Stimulated activated CD8-positive, alpha-beta memory T cell treated with anti-CD3 and anti-CD28 coated beads, Interleukin-15, amount 100 ng/mL, for 4 hours (primary cell): ENCODE measurements around the gene MPRIP.
A peak's percentile ranks its signal among the peaks of the same experiment; 100 is the strongest.
"Not testable (repeated sequence)": the region's sequence is repeated elsewhere in the genome, so short reads cannot be mapped to it uniquely, and the experiment has no call there.

Experiments used
- DNase-seq, 2 donors: peaks; one replicate each; pipeline ENCODE4 v3.0.0-alpha.2; 2020; ENCODE audit warnings: low read depth in 2 of 2

MPRIP gene

GRCh38 chr17:17183744-17184143 lies 141.5 kb downstream of the MPRIP start:
- no peak for DNase-seq

- not testable (repeated sequence) for DNase-seq
These were observed 142.9 kb downstream of the MPRIP start for GRCh38 chr17:17184985-17185757.

DNA sequence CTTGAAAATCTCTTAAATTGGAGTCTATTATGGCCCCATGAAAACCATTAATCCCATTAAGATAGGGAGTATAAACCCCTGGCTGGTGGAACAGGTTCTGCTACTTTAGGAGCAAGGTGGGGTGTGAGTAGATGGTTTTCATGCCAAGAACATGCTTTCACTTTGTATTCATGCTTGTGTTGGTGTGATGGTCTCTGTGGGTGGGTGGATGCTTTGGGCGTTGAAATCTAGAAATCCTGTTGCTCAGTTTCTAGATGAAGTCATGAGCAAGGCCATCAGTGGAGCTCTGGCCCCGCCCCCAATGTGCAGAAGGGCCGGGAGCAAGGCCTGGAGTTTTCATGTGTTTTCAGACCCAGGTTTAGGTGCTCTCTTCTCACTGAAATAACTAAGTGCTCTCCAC lies 143.8 kb downstream of the MPRIP start:
- no peak for DNase-seq

- no peak for DNase-seq
These were observed 144.6 kb downstream of the MPRIP start for GRCh38 chr17:17186551-17187505.

- DNase-seq = no peak
These were observed 146.3 kb downstream of the MPRIP start for GRCh38 chr17:17188586-17188985.

DNA sequence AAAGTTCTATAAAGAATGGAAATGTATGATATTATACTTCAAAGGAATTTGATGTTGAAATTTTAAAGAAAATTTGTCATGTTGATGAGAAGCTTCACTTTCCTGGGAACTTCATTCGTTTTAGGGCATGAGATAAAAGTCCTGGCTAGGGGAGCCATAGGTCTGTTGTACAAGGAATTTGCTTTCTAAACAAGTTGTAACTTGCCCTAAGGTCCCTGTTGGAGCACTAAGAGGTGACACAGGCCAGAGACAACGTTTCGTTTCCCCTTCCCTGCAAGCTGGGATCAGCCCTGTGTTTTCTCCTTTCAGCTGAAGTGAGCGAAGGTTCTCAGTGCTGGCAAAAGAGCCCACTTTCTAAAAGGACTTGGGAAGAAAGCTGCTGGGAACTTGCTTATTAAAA lies 147.3 kb downstream of the MPRIP start:
- no peak for DNase-seq

DNA sequence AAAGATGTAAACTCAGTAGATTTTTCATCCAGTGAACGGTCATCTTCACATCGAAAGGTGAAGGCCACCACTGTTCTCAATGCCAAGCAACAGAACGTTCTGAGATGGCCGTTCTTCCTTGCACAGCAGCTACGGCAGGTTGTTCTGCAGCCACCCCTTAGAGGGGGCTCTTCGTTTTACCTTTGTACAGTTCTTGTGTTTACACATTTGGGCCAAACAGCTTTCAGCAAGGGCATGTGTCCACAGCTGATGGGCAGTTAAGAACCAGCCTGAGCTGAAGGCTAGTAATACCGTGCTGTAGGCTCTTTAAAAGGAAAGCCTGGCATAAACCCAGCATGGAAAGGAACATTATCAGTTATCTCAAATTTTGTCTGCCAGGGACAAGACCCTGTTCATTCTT lies 147.9 kb downstream of the MPRIP start:
- DNase-seq = no peak

DNA sequence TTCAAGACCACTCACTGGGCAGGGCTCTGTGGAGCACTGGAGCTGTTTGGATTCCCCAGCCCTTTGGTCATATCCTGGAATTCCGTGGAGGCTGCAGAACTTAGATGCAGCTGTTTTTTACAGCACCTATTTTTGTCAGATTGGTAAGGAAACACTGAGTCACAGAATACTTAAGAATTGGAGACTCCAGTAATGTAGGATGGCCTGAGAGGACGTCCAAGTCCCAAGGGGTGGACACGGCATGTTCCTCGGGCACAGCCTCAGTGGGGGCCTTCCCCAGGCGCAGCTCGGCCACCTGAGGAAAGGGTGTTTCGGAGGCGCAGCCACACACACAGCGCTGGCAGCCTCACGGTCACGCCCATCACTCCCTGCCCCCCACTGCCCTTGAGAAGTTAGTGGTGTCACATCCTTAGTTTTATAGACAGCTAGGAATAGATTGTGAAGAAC lies 149.1 kb downstream of the MPRIP start:
- no peak for DNase-seq

DNA sequence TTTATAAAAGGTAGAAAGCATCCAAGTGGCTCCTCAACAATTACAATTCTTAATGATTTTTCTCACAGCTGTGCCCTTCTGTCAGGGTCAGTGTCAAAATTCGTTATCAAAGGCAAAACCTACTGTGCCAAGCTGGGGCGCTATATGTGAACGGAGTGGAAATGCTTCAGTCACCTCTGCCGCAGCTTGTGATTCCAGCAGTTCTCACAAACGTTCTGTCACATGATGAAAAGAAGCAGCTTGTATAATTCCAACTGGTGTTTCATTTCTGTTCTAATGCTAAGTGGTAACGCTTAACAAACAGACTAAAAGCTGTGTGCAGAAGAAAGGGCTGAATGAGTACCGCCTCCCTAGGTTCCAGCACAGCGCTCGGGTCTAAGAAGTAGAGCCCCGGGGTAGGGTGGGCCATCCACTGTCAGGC lies 149.7 kb downstream of the MPRIP start:
- DNase-seq = no peak

- not testable (repeated sequence) for DNase-seq
These were observed 153.2 kb downstream of the MPRIP start for GRCh38 chr17:17195466-17195865.

GRCh38 chr17:17196776-17197175 lies 154.5 kb downstream of the MPRIP start:
- DNase-seq = no peak

GRCh38 chr17:17198281-17198680 lies 156.0 kb downstream of the MPRIP start:
- DNase-seq = no peak

- DNase-seq = no peak
These were observed 158.1 kb downstream of the MPRIP start for GRCh38 chr17:17200311-17200710.

DNA sequence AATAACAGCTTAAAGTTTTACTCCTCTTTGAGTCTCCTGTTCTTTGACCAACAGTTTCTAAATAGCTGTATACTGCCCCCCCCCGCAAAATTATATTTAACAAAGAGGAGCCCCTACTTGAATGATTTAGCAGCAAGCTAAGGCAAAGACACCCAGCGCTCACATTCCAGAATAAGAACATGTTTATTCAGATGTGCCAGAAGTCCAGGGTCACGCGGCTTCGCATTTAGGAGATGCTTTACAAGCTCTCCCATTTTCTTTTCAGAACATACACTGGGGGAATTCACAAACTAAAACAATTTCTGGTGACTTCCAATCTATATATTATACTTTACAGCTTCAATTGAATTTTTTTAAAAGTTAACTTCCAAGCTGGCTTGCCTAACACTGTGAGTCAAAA lies 158.6 kb downstream of the MPRIP start:
- DNase-seq = no peak

GRCh38 chr17:17201271-17201670 lies 159.0 kb downstream of the MPRIP start:
- no peak for DNase-seq

GRCh38 chr17:17201907-17202306 lies 159.7 kb downstream of the MPRIP start:
- no peak for DNase-seq

DNA sequence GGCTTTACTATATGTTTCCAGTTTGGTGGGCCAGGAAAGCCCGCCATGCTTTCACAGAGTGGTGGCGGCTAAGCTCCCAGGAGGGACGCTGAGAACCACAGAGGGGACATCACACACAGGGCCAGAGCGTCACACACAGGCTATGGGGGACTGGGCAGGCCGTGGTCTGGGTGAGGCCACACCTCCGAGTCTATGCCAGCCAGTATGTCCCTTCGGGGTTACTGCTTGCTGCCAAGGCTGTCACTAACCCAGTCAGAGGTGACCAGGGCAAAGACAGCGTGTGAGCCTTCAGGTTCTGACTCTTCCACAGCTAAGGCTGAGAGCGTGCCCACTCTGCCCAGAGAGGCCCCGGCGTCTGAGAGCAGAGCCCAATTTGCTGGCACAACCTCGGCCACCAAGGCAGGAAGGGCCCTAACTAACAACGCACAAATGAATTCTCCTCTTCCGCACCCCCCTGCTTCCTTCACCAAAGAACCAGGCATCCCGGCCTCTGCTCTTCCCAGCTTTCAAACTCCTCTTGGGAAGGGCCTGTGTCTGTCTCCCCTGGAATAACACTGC lies 161.0 kb downstream of the MPRIP start:
- DNase-seq = no peak

DNA sequence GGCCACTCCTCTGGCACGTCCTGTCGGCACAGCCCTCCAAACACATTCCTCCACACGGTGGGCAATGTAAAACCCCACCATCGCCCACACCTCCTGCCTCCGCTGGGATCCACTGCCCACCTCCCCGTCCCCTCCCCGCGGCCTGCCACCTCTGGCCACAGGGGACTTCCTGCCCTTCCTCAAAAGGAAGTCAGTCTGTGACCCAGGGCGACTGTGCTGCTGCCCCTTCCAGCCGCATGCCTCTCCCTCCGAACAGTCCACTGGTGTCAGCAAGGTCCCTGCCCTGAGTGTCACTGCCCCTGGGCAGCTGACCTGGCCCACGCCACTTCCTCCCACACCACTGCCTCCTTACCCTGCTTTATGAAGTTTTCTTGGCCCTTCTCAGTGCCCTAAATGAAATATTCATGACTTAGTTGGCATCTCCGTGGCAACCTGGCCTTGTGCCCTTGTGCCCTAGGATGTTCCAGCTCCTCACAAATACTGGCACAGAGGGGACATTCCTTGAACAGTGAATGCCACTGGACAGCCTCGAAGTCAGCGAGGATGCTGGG lies 161.9 kb downstream of the MPRIP start:
- no peak for DNase-seq

GRCh38 chr17:17204635-17205231 lies 162.5 kb downstream of the MPRIP start:
- DNase-seq = no peak

- peak; percentile 36 to 46 for DNase-seq
These were observed 163.3 kb downstream of the MPRIP start for GRCh38 chr17:17205368-17206123.
